GM19452 (cell line): ENCODE data around the gene TXNDC8.
A peak's percentile ranks its signal among the peaks of the same experiment; 100 is the strongest.
"Not testable (repeated sequence)": the region's sequence is repeated elsewhere in the genome, so short reads cannot be mapped to it uniquely, and the experiment has no call there.

Source experiments
- ATAC-seq: cut with Tn5 transposase; IDR thresholded peaks from one replicate; pipeline ENCODE4 v1.9.1; 2021; ENCODE audit not compliant: unreplicated experiment

Gene TXNDC8

GRCh38 chr9:110328763-110329162 lies 8.9 kb downstream of the TXNDC8 start:
- ATAC-seq, result no peak

- no peak for ATAC-seq
Observed at GRCh38 chr9:110327716-110328115, 9.9 kb downstream of the TXNDC8 start.

GRCh38 chr9:110323818-110324217 lies 13.8 kb downstream of the TXNDC8 start:
- no peak for ATAC-seq

- ATAC-seq, result no peak
Observed at GRCh38 chr9:110320651-110321445, 16.8 kb downstream of the TXNDC8 start.

GRCh38 chr9:110319781-110320492 lies 17.7 kb downstream of the TXNDC8 start:
- ATAC-seq, result no peak

GRCh38 chr9:110317911-110318310 lies 19.8 kb downstream of the TXNDC8 start:
- ATAC-seq, result no peak

GRCh38 chr9:110316261-110317075 lies 21.2 kb downstream of the TXNDC8 start:
- peak; percentile 96 for ATAC-seq

GRCh38 chr9:110311978-110312377 lies 25.7 kb downstream of the TXNDC8 start:
- not testable (repeated sequence) for ATAC-seq

GRCh38 chr9:110309681-110310080 lies 28.0 kb downstream of the TXNDC8 start:
- ATAC-seq, result no peak

- ATAC-seq, result peak; percentile 58
Observed at GRCh38 chr9:110308633-110309038, 29.0 kb downstream of the TXNDC8 start.

- ATAC-seq, result no peak
Observed at GRCh38 chr9:110307191-110307590, 30.5 kb downstream of the TXNDC8 start.

- ATAC-seq, result no peak
Observed at GRCh38 chr9:110303133-110303532, 34.5 kb downstream of the TXNDC8 start.

- ATAC-seq, result no peak
Observed at GRCh38 chr9:110298043-110298605, 39.5 kb downstream of the TXNDC8 start.

- ATAC-seq, result no peak
Observed at GRCh38 chr9:110293248-110293647, 44.4 kb downstream of the TXNDC8 start.

GRCh38 chr9:110291921-110292557 lies 45.6 kb downstream of the TXNDC8 start:
- ATAC-seq, result no peak

GRCh38 chr9:110290001-110290400 lies 47.7 kb downstream of the TXNDC8 start:
- no peak for ATAC-seq

- no peak for ATAC-seq
Observed at GRCh38 chr9:110288503-110288902, 49.2 kb downstream of the TXNDC8 start.

- ATAC-seq, result no peak
Observed at GRCh38 chr9:110287289-110287680, 50.4 kb downstream of the TXNDC8 start.

GRCh38 chr9:110284211-110284844 lies 53.3 kb downstream of the TXNDC8 start:
- no peak for ATAC-seq

GRCh38 chr9:110283751-110284150 lies 53.9 kb downstream of the TXNDC8 start:
- no peak for ATAC-seq
